Keratinocyte (primary cell): Measurements from ENCODE around the gene SLC12A6.

Experiments
- EZH2 ChIP-seq: IDR thresholded peaks from one replicate; pipeline ENCODE4 v1.6.1; 2012; ENCODE audit warnings: inconsistent platforms, mild to moderate bottlenecking, low read length, moderate library complexity
- TF ChIP-seq, protein P1 (sequence below), 3 experiments: IDR thresholded peaks in 1 of 3; conservative IDR thresholded peaks in 1 of 3; optimal IDR thresholded peaks in 1 of 3; 2 replicates in 2 of 3; 3 replicates in 1 of 3; pipeline versions ENCODE3 to v1.5.1; 2011; ENCODE audit warnings: low read length in 3 of 3, mild to moderate bottlenecking in 3 of 3, moderate library complexity in 2 of 3, control low read depth in 1 of 3, inconsistent platforms in 1 of 3; ENCODE audit not compliant: insufficient read depth in 2 of 3; ENCODE audit errors: extremely low read depth in 1 of 3

- TF ChIP-seq, protein P1, sequence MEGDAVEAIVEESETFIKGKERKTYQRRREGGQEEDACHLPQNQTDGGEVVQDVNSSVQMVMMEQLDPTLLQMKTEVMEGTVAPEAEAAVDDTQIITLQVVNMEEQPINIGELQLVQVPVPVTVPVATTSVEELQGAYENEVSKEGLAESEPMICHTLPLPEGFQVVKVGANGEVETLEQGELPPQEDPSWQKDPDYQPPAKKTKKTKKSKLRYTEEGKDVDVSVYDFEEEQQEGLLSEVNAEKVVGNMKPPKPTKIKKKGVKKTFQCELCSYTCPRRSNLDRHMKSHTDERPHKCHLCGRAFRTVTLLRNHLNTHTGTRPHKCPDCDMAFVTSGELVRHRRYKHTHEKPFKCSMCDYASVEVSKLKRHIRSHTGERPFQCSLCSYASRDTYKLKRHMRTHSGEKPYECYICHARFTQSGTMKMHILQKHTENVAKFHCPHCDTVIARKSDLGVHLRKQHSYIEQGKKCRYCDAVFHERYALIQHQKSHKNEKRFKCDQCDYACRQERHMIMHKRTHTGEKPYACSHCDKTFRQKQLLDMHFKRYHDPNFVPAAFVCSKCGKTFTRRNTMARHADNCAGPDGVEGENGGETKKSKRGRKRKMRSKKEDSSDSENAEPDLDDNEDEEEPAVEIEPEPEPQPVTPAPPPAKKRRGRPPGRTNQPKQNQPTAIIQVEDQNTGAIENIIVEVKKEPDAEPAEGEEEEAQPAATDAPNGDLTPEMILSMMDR (optimal IDR thresholded peaks at IDR 0.05 in 1 of 3, IDR thresholded peaks at IDR 0.05 in 1 of 3, conservative IDR thresholded peaks at IDR 0.05 in 1 of 3; ENCODE audit: extremely low read depth in 1 of 3, insufficient read depth in 2 of 3, low read length in 3 of 3) = no peak
- TF ChIP-seq EZH2 = no peak
Observed at GRCh38 chr15:34361278-34361677, 23.7 kb upstream of the SLC12A6 start.
